ENCODE results near the gene KYNU. TPM values are rescaled to one million over a fixed set of nuclear protein-coding genes. Genes with fewer than 3 reads are reported as not detected.

The KYNU gene
- total RNA-seq, 1 experiment from 2014 or later = 78.7 TPM

DNA sequence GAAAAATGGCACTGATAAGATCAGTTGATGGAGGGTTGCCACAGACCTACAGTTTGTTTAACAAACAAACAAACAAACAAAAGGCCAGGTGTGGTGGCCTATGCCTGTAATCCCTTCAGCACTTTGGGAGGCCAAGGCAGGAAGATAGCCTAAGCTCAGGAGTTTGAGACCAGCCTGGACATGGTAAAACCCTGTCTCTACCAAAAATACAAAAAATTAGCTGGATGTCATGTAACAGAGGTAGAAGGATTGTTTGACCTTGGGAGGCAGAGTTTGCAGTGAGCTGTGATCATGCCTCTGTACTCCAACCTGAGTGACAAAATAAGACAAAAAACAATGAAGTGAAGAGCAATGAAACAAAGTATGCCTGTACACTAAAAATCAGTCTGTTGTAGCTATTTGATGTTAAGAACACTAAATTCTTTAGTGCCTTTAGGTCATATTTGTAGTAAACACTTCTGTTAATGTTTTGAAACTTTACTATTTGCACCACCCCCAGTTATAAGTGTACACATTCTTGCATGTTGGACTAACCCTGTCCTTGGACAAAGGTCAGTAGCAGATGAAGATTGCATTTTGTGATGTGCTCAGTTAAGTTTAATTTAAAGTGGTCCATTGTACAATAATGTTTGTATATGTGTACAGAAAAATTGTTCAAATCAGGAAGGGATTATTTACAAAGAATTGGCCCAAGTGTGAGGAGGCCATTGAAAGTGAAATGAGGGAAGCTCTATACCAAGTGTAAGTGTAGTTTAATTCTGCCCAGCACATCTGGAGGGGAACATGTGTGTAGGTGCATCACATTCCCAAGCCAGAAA lies 73.9 kb downstream of the KYNU start:
- CTCF ChIA-PET = no interaction called here
- Mint-ChIP-seq H3K27me3 (ENCODE audit: unreplicated experiment) (no peaks in the 10 kb centered on the region), H3K9me3 (ENCODE audit: low read depth, unreplicated experiment) (peaks cover 11% of the 10 kb centered on the region), H3K36me3 (ENCODE audit: insufficient read depth, unreplicated experiment) (peaks cover 57% of the 10 kb centered on the region), H3K27ac (ENCODE audit: unreplicated experiment) (no peak overlapping the region), H3K4me1 (ENCODE audit: low read depth, unreplicated experiment) (peaks cover 51% of the 10 kb centered on the region), H3K4me3 (ENCODE audit: low read depth, unreplicated experiment) (no peak overlapping the region)
- TF ChIP-seq, protein P1, sequence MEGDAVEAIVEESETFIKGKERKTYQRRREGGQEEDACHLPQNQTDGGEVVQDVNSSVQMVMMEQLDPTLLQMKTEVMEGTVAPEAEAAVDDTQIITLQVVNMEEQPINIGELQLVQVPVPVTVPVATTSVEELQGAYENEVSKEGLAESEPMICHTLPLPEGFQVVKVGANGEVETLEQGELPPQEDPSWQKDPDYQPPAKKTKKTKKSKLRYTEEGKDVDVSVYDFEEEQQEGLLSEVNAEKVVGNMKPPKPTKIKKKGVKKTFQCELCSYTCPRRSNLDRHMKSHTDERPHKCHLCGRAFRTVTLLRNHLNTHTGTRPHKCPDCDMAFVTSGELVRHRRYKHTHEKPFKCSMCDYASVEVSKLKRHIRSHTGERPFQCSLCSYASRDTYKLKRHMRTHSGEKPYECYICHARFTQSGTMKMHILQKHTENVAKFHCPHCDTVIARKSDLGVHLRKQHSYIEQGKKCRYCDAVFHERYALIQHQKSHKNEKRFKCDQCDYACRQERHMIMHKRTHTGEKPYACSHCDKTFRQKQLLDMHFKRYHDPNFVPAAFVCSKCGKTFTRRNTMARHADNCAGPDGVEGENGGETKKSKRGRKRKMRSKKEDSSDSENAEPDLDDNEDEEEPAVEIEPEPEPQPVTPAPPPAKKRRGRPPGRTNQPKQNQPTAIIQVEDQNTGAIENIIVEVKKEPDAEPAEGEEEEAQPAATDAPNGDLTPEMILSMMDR (IDR thresholded peaks at IDR 0.05; ENCODE audit: unreplicated experiment) = no peak
- intact Hi-C loops (cut with micrococcal nuclease; ENCODE audit: unreplicated experiment) = no loop called here
- BruUV-seq (replicated peaks) = no TSS peak
- no peak for DNase-seq

DNA sequence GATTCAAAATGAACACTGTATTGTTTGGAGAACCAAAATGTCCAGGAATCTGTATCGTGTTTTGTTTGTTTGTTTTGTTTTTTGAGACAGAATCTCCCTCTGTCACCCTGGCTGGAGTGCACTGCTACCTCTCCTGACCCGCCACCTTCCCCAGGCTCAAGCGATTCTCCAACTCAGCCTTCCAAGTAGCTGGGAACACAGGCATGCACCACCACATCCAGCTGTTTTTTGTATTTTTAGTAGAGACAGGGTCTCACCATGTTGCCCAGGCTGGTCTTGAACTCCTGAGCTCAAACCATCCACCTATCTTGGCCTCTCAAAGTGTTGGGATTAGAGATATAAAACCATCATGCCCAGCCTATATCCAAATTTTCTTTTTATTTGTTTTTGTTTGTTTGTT lies 74.6 kb downstream of the KYNU start:
- Mint-ChIP-seq H3K9me3 (ENCODE audit: low read depth, unreplicated experiment) (peaks cover 11% of the 10 kb centered on the region), H3K27ac (ENCODE audit: unreplicated experiment) (no peak overlapping the region), H3K27me3 (ENCODE audit: unreplicated experiment) (no peaks in the 10 kb centered on the region), H3K4me1 (ENCODE audit: low read depth, unreplicated experiment) (peaks cover 44% of the 10 kb centered on the region), H3K36me3 (ENCODE audit: insufficient read depth, unreplicated experiment) (peaks cover 53% of the 10 kb centered on the region), H3K4me3 (ENCODE audit: low read depth, unreplicated experiment) (no peak overlapping the region)
- CTCF ChIA-PET = no interaction called here
- no peak for DNase-seq
- intact Hi-C loops (cut with micrococcal nuclease; ENCODE audit: unreplicated experiment) = no loop called here
- TF ChIP-seq, protein P1 (IDR thresholded peaks at IDR 0.05; ENCODE audit: unreplicated experiment) = no peak
- BruUV-seq (replicated peaks) = no TSS peak

DNA sequence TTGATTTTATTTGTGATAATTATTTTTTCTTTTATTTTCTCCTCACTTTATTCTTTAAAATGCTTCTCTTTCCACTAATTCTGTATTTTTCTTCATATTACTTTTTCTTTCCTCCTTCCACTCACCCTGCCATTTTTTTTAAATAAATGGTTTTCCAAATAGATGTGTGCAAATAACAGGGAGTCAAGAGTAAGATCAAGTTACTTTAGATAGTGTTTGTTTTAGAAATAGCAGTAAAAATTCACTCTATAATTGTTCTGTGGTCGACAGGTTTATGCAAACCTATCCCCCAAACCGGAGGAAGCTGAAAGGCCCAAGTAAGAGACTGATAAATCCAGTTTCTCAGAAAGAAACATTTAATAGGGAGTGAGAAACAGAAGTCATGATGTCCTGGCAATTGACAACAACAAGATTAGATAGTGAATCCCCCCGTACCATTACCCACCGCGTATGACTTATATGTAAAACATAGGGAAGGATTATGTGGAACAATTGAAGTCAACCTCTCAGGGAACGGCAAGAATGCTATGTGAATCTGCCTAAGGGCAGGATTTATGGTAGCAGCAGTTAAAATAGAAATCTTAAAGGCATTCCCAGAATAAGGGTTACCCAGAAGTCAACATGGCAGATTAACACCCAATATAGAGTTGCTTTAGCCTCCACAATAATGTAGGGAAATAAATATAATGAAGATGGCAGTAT lies 75.5 kb downstream of the KYNU start:
- Mint-ChIP-seq H3K4me1 (ENCODE audit: low read depth, unreplicated experiment) (peaks cover 35% of the 10 kb centered on the region), H3K27ac (ENCODE audit: unreplicated experiment) (no peak overlapping the region), H3K4me3 (ENCODE audit: low read depth, unreplicated experiment) (no peak overlapping the region), H3K27me3 (ENCODE audit: unreplicated experiment) (no peaks in the 10 kb centered on the region), H3K9me3 (ENCODE audit: low read depth, unreplicated experiment) (peaks cover 10% of the 10 kb centered on the region), H3K36me3 (ENCODE audit: insufficient read depth, unreplicated experiment) (peaks cover 53% of the 10 kb centered on the region)
- TF ChIP-seq, protein P1 (IDR thresholded peaks at IDR 0.05; ENCODE audit: unreplicated experiment) = no peak
- CTCF ChIA-PET = no interaction called here
- no peak for DNase-seq
- intact Hi-C loops (cut with micrococcal nuclease; ENCODE audit: unreplicated experiment) = no loop called here
- no TSS peak for BruUV-seq (replicated peaks)

DNA sequence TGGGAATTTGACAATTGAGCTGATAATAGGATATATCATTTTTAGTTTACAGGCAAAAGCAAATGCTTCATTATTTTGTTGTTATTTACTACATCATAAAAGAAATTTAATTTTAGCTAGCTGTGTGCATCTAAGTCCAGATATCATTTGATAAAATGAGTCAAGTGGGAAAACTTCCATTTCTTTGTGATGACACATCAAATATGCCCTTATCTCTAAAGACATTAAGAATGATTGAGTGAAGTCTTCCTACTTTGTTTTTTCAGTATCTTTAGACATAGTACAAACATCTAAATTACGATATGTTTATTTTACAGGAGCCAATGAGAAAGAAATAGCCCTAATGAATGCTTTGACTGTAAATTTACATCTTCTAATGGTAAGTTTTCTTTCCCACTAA lies 77.0 kb downstream of the KYNU start:
- no peak overlapping the region for H3K4me3 Mint-ChIP-seq (ENCODE audit: low read depth, unreplicated experiment)
- DNase-seq = no peak
- H3K27me3 Mint-ChIP-seq (ENCODE audit: unreplicated experiment) = no peaks in the 10 kb centered on the region
- peaks cover 6% of the 10 kb centered on the region for H3K9me3 Mint-ChIP-seq (ENCODE audit: low read depth, unreplicated experiment)
- no TSS peak for BruUV-seq (replicated peaks)
- TF ChIP-seq, protein P1 (IDR thresholded peaks at IDR 0.05; ENCODE audit: unreplicated experiment) = no peak
- intact Hi-C loops (cut with micrococcal nuclease; ENCODE audit: unreplicated experiment) = no loop called here
- CTCF ChIA-PET = no interaction called here
- H3K4me1 Mint-ChIP-seq (ENCODE audit: low read depth, unreplicated experiment) = peaks cover 34% of the 10 kb centered on the region
- H3K27ac Mint-ChIP-seq (ENCODE audit: unreplicated experiment) = no peak overlapping the region
- H3K36me3 Mint-ChIP-seq (ENCODE audit: insufficient read depth, unreplicated experiment) = peaks cover 52% of the 10 kb centered on the region
